HG03442 (cell line): ENCODE measurements around the gene CDC34.
A peak's percentile ranks its signal among the peaks of the same experiment; 100 is the strongest.
"Not testable (repeated sequence)": the region's sequence is repeated elsewhere in the genome, so short reads cannot be mapped to it uniquely, and the experiment has no call there.

Source experiments
- ATAC-seq: cut with Tn5 transposase; IDR thresholded peaks from one replicate; pipeline ENCODE4 v1.9.1; 2021; ENCODE audit warnings: mild to moderate bottlenecking, moderate library complexity; ENCODE audit not compliant: unreplicated experiment

CDC34 gene

GRCh38 chr19:572140-572742 is 40.7 kb downstream of the CDC34 start, which contains the start of gene BSG:
BSG (plus strand) TSS chr19:572596; CDS start chr19:572635, 39 bp downstream.
- ATAC-seq = peak; percentile 62

GRCh38 chr19:572743-573518 is 41.4 kb downstream of the CDC34 start:
- peak; percentile 29 for ATAC-seq

- no peak for ATAC-seq
Measured at GRCh38 chr19:573519-573825, 41.9 kb downstream of the CDC34 start.

- no peak for ATAC-seq
Measured at GRCh38 chr19:574658-575526, 43.3 kb downstream of the CDC34 start.

GRCh38 chr19:575527-576506 is 44.3 kb downstream of the CDC34 start:
- no peak for ATAC-seq

GRCh38 chr19:576768-577438 is 45.3 kb downstream of the CDC34 start:
- ATAC-seq = no peak

- ATAC-seq = no peak
Measured at GRCh38 chr19:577439-578392, 46.2 kb downstream of the CDC34 start.

GRCh38 chr19:579111-579841 is 47.7 kb downstream of the CDC34 start:
- ATAC-seq = no peak

GRCh38 chr19:579842-580155 is 48.2 kb downstream of the CDC34 start:
- ATAC-seq = no peak

- ATAC-seq = no peak
Measured at GRCh38 chr19:580274-580835, 48.8 kb downstream of the CDC34 start.

GRCh38 chr19:581399-582111 is 50.0 kb downstream of the CDC34 start:
- no peak for ATAC-seq

- no peak for ATAC-seq
Measured at GRCh38 chr19:582497-583197, 51.1 kb downstream of the CDC34 start.

- no peak for ATAC-seq
Measured at GRCh38 chr19:583198-583967, 51.8 kb downstream of the CDC34 start.

- no peak for ATAC-seq
Measured at GRCh38 chr19:583968-584239, 52.3 kb downstream of the CDC34 start.

GRCh38 chr19:584240-585001 is 52.9 kb downstream of the CDC34 start:
- ATAC-seq = no peak

GRCh38 chr19:585146-585545 is 53.6 kb downstream of the CDC34 start:
- ATAC-seq = not testable (repeated sequence)
